HG03575 (cell line): Measurements from ENCODE around the gene TBL1X.

Experiments used
- ATAC-seq: cut with Tn5 transposase; IDR thresholded peaks from one replicate; pipeline ENCODE4 v1.9.1; 2021; ENCODE audit not compliant: unreplicated experiment, insufficient number of reproducible peaks, low FRiP score; ENCODE audit errors: extremely low read depth

TBL1X gene

DNA sequence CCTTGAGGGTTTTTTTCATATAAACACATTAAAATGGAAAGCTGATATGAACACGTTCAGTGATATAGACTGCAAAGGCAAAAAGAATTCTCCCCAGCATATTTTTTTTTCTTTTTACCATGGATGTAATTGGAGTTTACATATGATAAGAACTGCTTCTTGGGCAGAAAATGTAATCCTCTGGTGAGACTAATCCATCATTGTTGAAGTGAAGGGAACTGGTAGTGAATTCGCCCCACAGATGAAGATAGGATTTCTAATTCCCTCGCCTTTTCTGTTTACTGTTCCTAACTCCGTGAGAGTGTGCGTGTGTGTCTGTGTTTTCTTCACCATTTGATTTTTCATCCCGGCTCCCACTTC lies 211.9 kb downstream of the TBL1X start:
- no peak for ATAC-seq

GRCh38 chrX:9677098-9677739 lies 212.4 kb downstream of the TBL1X start:
- ATAC-seq: peak; percentile 96

GRCh38 chrX:9678215-9678965 lies 213.5 kb downstream of the TBL1X start:
- no peak for ATAC-seq

- ATAC-seq: no peak
Observed at GRCh38 chrX:9681011-9681410, 216.2 kb downstream of the TBL1X start.

- no peak for ATAC-seq
Observed at GRCh38 chrX:9681422-9681821, 216.6 kb downstream of the TBL1X start.

GRCh38 chrX:9682456-9682855 lies 217.6 kb downstream of the TBL1X start:
- no peak for ATAC-seq

DNA sequence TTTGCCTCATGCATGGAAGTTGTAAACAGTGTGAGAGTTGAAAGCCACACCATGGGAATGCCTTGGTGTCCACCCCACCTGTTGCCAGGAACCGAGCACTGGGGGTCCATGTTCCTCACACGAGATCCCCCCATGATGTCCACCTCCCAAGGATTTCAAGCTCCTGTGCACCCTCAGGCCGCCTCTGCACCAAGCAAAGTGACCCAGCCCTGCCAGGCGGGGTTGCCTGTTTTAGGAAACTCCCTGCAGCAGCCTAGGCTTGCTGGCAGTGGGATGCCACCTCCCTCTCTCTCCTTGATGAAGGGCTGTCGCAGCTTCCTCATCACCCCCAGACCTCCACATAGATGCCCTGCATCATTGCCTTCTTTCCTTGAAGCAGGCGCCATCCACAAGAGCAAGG lies 218.0 kb downstream of the TBL1X start:
- ATAC-seq: no peak

GRCh38 chrX:9683350-9683749 lies 218.5 kb downstream of the TBL1X start:
- no peak for ATAC-seq

- no peak for ATAC-seq
Observed at GRCh38 chrX:9687899-9688298, 223.0 kb downstream of the TBL1X start.

GRCh38 chrX:9688833-9689232 lies 224.0 kb downstream of the TBL1X start:
- no peak for ATAC-seq

DNA sequence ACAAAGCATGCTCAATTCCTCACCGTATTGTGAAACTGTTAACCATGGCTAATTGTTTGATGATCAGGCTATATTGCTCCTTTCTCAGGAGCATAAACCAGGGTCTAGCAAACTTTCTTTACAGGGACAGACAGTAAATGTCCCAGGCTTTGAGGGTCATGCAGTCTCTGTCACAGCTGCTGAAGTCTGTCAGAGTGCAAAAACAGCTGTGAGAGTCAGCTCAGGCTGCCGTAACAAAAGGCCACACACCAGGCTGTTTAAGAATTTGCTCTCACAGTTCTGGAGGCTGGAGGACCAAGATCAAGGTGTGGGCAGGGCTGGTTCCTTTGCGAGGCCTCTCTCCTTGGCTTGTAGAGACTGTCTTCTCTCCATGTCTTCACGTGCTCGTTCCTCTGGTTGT lies 225.2 kb downstream of the TBL1X start:
- no peak for ATAC-seq

DNA sequence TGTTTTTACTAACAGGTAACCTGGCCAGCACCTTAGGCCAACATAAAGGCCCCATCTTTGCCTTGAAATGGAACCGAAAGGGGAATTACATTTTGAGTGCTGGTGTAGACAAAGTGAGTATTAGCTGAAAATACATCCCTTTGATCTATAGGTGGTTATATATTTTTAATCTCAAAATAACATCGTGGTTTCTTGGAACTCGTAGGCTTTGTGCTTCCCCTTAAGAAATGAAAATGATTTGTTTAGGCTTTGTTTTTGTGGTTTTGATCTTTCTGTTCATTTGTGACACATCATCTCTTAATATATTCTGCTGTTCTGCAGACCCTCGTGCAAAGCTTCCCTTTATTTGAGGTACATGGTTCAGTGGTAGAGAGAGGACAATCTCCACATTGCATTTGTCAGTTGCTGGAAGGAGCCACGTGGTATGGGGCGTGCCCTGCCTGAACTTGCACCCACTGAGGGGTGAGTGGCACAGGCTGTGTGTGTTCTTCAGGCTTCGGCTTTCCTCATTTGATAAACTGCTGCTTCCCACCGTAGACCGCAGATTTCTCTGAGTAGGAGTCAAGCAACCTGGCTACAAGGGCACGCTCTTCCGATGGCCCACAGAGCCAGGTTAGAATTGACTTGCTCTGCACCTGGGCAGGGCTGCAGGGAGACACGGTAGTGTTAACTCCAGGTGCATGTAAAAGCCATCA lies 228.6 kb downstream of the TBL1X start:
- ATAC-seq: no peak

GRCh38 chrX:9698576-9698975 lies 233.7 kb downstream of the TBL1X start:
- no peak for ATAC-seq

- no peak for ATAC-seq
Observed at GRCh38 chrX:9700555-9700954, 235.7 kb downstream of the TBL1X start.

DNA sequence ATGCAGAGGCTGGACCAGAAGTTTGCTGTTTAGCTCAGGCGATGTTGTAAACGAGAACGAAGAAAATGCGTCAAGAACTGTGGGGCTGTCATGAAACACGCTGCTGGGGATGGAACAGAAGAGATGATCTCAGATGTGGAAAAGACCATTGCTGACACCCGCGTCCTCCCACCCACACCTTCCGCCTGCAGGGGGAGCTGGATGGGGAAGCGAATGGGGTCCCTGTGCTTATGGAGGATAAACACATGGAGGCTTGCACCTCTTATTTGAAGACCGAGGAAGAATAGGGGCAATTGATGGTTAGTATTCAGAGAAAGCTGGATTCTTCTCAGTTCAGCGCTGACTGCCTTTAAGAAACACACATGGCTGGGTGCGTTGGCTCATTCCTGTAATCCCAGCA lies 236.9 kb downstream of the TBL1X start:
- ATAC-seq: no peak

- no peak for ATAC-seq
Observed at GRCh38 chrX:9703406-9703805, 238.5 kb downstream of the TBL1X start.

DNA sequence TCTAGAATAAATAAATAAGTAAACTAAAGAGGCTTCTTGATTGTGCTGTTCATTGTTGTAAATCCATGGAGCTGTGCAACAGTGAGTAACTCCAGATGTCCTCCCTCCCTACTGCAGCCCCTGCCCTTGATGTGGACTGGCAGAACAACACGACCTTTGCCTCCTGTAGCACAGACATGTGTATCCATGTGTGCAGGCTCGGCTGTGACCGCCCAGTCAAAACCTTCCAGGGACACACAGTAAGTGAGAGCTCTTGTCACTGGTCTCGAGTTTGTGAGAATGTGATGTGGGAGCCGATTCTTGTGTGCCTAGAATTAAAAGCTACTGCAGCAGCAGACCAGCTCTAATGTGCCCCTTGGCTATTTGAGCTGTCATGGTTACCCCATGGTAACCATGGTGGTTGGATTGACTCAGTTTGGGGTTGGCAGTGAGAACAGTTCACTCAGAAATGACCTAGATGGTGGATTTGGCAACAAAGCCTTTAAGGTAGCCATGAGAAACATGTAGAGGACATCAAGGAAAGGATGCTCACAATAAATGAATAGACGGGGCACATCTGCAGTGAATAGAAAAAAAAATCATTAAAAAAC lies 240.1 kb downstream of the TBL1X start:
- no peak for ATAC-seq

DNA sequence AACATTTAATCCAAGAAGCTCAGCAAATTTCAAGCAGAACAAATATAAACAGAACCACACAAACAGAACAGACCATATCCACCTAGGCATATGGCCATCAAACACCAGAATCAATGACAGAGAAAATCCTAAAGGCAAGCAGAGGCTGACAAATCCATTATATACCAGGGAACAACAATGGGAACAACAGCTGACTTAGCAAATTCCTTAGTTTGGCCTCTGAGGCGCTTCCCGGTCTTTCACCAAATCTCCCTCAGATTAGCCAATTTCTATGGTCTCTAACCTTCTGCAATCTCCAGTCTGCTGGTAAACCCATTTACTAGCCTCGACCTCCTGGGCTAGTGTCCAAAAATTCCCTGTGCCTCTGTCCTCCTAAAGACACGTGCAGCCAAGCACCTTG lies 241.6 kb downstream of the TBL1X start:
- no peak for ATAC-seq

- ATAC-seq: no peak
Observed at GRCh38 chrX:9707306-9708033, 242.6 kb downstream of the TBL1X start.
